Neutrophil (primary cell): Measurements from ENCODE around the gene TGM1.

Experiments used
- H3K27ac ChIP-seq: fragments of 200-600 bp; sonication (generic); 2 replicates; pipeline ENCODE4 v1.5.1; 2016; ENCODE audit warnings: mild to moderate bottlenecking, moderate library complexity
- H3K27me3 ChIP-seq: fragments of 200-600 bp; sonication (generic); 2 replicates; pipeline ENCODE4 v1.6.0; 2016; ENCODE audit warnings: mild to moderate bottlenecking
- H3K36me3 ChIP-seq: fragments of 200-600 bp; sonication (generic); 2 replicates; pipeline ENCODE4 v1.5.1; 2017
- H3K4me1 ChIP-seq, 2 experiments: fragments of 200-600 bp in 1 of 2; sonication (generic) in 1 of 2; 1 replicate in 1 of 2; 2 replicates in 1 of 2; pipeline versions ENCODE4 v1.5.1 to v1.6.1; 2013 to 2016; ENCODE audit warnings: low read depth in 1 of 2, low read length in 1 of 2, mild to moderate bottlenecking in 1 of 2, moderate library complexity in 1 of 2; ENCODE audit not compliant: control insufficient read depth in 1 of 2, insufficient read depth in 1 of 2
- H3K4me3 ChIP-seq, 2 experiments: fragments of 200-600 bp in 1 of 2; sonication (generic) in 1 of 2; 1 replicate in 1 of 2; 2 replicates in 1 of 2; pipeline ENCODE4 v1.5.1; 2013 to 2016; ENCODE audit warnings: low read depth in 1 of 2, low read length in 1 of 2, mild to moderate bottlenecking in 1 of 2, moderate library complexity in 1 of 2
- H3K9me3 ChIP-seq: fragments of 200-600 bp; sonication (generic); 2 replicates; pipeline ENCODE4 v1.5.1; 2016
- TF ChIP-seq, protein P1 (sequence below): fragments of 200-600 bp; sonication (generic); IDR thresholded peaks from 2 replicates; pipeline ENCODE4 v1.5.1; 2016; ENCODE audit warnings: antibody characterized with exemption

TGM1 gene

DNA sequence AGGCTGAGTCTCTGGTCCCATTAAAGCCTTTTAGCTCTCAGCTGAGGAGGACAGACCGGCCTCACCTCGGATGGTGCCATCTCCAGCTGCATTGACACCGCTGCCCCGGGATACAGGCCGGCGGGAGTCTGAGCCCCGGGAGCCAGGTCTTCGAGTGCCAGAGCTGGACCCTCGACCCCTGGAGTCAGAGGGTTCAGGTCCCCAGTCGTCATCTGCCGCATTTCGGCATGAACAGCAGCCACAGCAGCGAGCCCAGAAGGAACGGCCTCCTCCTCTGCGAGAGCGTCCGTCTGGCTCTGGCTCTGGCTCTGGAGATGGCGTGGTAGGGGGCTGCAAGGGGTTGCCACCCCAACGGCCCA lies 1.0 kb downstream of the TGM1 start:
- no peaks in the 10 kb centered on the region for H3K4me1 ChIP-seq
- no peaks in the 10 kb centered on the region for H3K9me3 ChIP-seq
- H3K27me3 ChIP-seq: no peaks in the 10 kb centered on the region
- H3K27ac ChIP-seq: no peak overlapping the region
- H3K36me3 ChIP-seq: peaks cover 46% of the 10 kb centered on the region
- TF ChIP-seq, protein P1, sequence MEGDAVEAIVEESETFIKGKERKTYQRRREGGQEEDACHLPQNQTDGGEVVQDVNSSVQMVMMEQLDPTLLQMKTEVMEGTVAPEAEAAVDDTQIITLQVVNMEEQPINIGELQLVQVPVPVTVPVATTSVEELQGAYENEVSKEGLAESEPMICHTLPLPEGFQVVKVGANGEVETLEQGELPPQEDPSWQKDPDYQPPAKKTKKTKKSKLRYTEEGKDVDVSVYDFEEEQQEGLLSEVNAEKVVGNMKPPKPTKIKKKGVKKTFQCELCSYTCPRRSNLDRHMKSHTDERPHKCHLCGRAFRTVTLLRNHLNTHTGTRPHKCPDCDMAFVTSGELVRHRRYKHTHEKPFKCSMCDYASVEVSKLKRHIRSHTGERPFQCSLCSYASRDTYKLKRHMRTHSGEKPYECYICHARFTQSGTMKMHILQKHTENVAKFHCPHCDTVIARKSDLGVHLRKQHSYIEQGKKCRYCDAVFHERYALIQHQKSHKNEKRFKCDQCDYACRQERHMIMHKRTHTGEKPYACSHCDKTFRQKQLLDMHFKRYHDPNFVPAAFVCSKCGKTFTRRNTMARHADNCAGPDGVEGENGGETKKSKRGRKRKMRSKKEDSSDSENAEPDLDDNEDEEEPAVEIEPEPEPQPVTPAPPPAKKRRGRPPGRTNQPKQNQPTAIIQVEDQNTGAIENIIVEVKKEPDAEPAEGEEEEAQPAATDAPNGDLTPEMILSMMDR: no peak
- no peak overlapping the region for H3K4me3 ChIP-seq

DNA sequence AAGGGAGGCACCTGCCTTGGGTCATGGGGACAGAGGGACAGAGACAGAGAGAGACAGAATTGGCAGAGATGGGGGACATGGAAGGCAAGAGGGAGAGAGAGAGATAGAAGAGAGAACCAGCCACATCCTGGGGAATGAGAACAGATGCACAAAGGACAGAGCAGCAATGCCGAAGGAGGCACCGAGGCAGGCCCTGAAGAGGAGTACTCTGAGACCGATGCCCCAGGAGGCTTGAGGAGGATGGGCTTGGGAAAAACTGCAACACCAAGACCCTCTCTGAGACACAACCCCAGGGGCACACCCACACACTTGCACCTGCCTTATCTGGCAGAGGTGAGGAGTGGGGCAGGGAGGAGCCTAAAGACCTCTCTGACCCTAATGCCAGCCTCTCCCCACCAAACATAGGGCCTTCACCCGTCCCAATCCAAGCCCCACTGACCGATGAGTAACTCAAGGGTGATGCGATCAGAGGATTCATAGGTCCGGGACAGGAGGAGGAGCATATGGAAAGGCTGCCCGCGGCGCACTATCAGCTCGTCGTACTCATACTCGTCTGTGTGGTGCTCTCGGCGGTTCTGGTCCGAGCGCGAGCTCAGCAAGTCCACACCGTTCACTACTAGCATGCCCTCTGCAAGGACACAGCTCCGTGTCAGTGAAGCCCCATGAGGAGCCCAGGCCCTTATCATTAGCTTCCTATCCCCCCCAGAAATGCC lies 1.6 kb downstream of the TGM1 start:
- TF ChIP-seq, protein P1: no peak

DNA sequence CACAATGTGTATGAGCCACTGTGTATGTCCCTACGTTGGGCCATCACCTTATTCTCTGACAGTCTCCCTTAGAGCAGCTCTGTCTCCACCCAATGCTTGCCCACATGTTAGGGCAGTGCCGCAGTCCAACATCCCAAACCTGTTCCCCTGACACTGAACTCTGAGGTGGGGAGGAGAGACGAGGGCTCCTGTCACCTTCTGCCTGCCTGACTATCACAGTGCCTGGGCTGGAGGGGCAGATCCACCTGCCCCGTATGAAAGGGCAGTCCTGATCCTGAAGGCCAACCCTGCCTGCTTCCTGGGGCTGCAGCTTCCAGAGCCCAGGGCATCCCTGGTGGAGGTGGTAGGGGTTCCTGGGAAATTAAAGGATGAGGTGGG lies 2.2 kb downstream of the TGM1 start:
- Histone ChIP-seq H3K36me3 (peaks cover 34% of the 10 kb centered on the region), H3K9me3 (no peaks in the 10 kb centered on the region), H3K27ac (no peak overlapping the region), H3K27me3 (no peaks in the 10 kb centered on the region), H3K4me3 (no peak overlapping the region), H3K4me1 (no peaks in the 10 kb centered on the region)
- TF ChIP-seq, protein P1: no peak

More for the DNA sequence above, 1.6 kb downstream of the TGM1 start:
- Histone ChIP-seq H3K27me3 (no peaks in the 10 kb centered on the region), H3K36me3 (peaks cover 41% of the 10 kb centered on the region), H3K9me3 (no peaks in the 10 kb centered on the region), H3K27ac (no peak overlapping the region), H3K4me3 (no peak overlapping the region), H3K4me1 (no peaks in the 10 kb centered on the region)

DNA sequence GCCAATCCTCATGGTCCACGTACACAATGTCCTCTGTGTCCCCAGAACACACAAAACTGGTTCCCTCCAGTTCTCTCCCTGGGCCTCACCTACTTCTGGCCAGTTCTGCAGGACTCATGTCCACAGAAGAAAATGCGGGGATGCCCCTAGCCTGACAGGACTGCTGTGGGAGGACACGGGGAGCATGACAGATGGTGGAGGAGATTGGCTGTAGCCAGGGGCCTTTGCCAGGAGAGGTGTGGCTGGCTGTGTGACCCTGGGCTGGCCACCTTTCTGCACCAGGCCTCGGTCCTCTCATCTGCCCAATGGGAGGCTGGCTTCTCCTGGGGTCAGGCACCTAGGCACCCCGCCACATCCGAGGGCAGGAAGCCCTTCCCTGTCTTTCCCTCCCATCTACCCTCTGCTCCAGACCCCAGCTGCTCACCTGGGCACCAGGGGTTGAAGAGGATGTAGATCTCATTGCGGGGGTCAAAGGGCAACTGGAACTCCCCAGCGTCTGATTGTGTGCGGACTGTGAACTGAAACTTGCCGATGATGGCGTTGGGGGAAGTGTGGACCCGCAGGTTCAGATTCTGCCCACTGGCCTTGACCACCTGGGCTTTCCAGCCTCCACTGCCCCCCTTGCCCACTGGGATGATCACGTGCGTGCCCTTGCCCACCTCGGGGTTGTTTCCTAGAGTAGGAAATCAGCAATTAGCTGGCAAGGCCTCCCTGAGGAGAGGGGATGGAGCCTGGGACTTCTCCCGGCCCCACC lies 2.8 kb downstream of the TGM1 start:
- H3K9me3 ChIP-seq: no peaks in the 10 kb centered on the region
- no peaks in the 10 kb centered on the region for H3K27me3 ChIP-seq
- peaks cover 31% of the 10 kb centered on the region for H3K36me3 ChIP-seq
- no peak overlapping the region for H3K4me3 ChIP-seq
- H3K4me1 ChIP-seq: no peaks in the 10 kb centered on the region
- TF ChIP-seq, protein P1: no peak
- no peak overlapping the region for H3K27ac ChIP-seq

DNA sequence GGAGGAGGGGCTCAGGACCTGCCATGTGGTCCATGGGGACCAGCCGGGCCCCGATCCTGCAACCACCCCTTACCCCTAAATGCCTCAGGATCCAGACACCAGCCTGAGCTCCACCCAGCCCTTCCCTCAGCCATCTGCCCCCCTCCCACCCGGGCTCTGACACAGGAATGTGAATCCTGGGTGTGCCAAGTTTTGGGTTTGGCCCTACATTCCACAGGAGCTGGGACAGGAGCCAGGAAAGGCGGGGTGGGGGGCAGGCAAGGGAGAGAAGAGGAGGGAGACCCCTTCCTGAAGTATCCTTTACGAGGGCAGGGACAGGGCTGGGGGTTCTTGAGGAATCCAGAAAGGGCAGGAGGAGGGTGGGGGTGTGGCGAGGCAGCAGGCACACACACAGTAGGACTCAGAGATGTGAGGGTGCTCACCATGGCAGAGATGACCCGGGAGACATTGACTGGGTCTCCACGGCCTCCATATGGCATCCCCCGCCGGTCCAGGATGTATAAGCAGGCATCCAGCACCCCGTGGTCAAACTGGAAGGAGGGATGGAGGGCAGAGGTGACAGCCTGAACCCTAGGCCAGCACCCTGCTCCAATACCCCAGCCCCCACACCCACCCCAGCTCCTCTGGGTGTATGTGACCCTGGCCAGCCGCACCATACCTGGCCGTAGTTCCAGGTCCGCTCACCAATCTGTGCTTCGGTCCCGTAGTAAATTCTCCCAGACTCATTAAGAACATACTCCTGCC lies 3.5 kb downstream of the TGM1 start:
- TF ChIP-seq, protein P1: no peak
- Histone ChIP-seq H3K27ac (no peak overlapping the region), H3K9me3 (no peaks in the 10 kb centered on the region), H3K4me3 (no peak overlapping the region), H3K36me3 (peaks cover 36% of the 10 kb centered on the region), H3K4me1 (no peaks in the 10 kb centered on the region), H3K27me3 (no peaks in the 10 kb centered on the region)
